Measurements from ENCODE around the gene IARS1.

The IARS1 gene

GRCh38 chr9:92298036-92298435, 4.5 kb upstream of the IARS1 start:
- in situ Hi-C loops (cut with HindIII; ENCODE audit: low pct_ligation_motif_present, low pct_unique_long_range_greater_than_20kb, low sequenced_read_pairs), result no loop called here

GRCh38 chr9:92297611-92298010, 4.1 kb upstream of the IARS1 start:
- in situ Hi-C loops (cut with HindIII; ENCODE audit: low pct_ligation_motif_present, low pct_unique_long_range_greater_than_20kb, low sequenced_read_pairs), result no loop called here
- DNase-seq, result no peak

More at GRCh38 chr9:92298036-92298435, 4.5 kb upstream of the IARS1 start:
- no peak for DNase-seq

- no peak for DNase-seq
These were observed 2.3 kb upstream of the IARS1 start for GRCh38 chr9:92295827-92296258.

GRCh38 chr9:92295240-92295790, 1.8 kb upstream of the IARS1 start:
- in situ Hi-C loops (cut with HindIII; ENCODE audit: low pct_ligation_motif_present, low pct_unique_long_range_greater_than_20kb, low sequenced_read_pairs), result no loop called here
- DNase-seq, result no peak

More at GRCh38 chr9:92295827-92296258, 2.3 kb upstream of the IARS1 start:
- in situ Hi-C loops (cut with HindIII; ENCODE audit: low pct_ligation_motif_present, low pct_unique_long_range_greater_than_20kb, low sequenced_read_pairs), result no loop called here

GRCh38 chr9:92294297-92294676, 790 bp upstream of the IARS1 start:
- in situ Hi-C loops (cut with HindIII; ENCODE audit: low pct_ligation_motif_present, low pct_unique_long_range_greater_than_20kb, low sequenced_read_pairs), result no loop called here

GRCh38 chr9:92293075-92293354, 482 bp downstream of the IARS1 start:
- in situ Hi-C loops (cut with HindIII; ENCODE audit: low pct_ligation_motif_present, low pct_unique_long_range_greater_than_20kb, low sequenced_read_pairs), result no loop called here
- no peak for DNase-seq

More at GRCh38 chr9:92294297-92294676, 790 bp upstream of the IARS1 start:
- peak; percentile 28 for DNase-seq

GRCh38 chr9:92292338-92293074, 991 bp downstream of the IARS1 start:
- DNase-seq, result peak; percentile 33

GRCh38 chr9:92291577-92291976, 1.9 kb downstream of the IARS1 start:
- no peak for DNase-seq
- in situ Hi-C loops (cut with HindIII; ENCODE audit: low pct_ligation_motif_present, low pct_unique_long_range_greater_than_20kb, low sequenced_read_pairs), result no loop called here

More at GRCh38 chr9:92292338-92293074, 991 bp downstream of the IARS1 start:
- in situ Hi-C loops (cut with HindIII; ENCODE audit: low pct_ligation_motif_present, low pct_unique_long_range_greater_than_20kb, low sequenced_read_pairs), result no loop called here

GRCh38 chr9:92290785-92291429, 2.6 kb downstream of the IARS1 start:
- no peak for DNase-seq
- in situ Hi-C loops (cut with HindIII; ENCODE audit: low pct_ligation_motif_present, low pct_unique_long_range_greater_than_20kb, low sequenced_read_pairs), result no loop called here

- in situ Hi-C loops (cut with HindIII; ENCODE audit: low pct_ligation_motif_present, low pct_unique_long_range_greater_than_20kb, low sequenced_read_pairs), result no loop called here
- no peak for DNase-seq
These were observed 3.6 kb downstream of the IARS1 start for GRCh38 chr9:92289708-92290390.

GRCh38 chr9:92279302-92279701, 14.2 kb downstream of the IARS1 start:
- in situ Hi-C loops (cut with HindIII; ENCODE audit: low pct_ligation_motif_present, low pct_unique_long_range_greater_than_20kb, low sequenced_read_pairs), result no loop called here
- DNase-seq, result no peak

- in situ Hi-C loops (cut with HindIII; ENCODE audit: low pct_ligation_motif_present, low pct_unique_long_range_greater_than_20kb, low sequenced_read_pairs), result no loop called here
- DNase-seq, result no peak
These were observed 15.4 kb downstream of the IARS1 start for GRCh38 chr9:92278110-92278509.

GRCh38 chr9:92276331-92277032, 17.0 kb downstream of the IARS1 start:
- in situ Hi-C loops (cut with HindIII; ENCODE audit: low pct_ligation_motif_present, low pct_unique_long_range_greater_than_20kb, low sequenced_read_pairs), result no loop called here
- no peak for DNase-seq

- in situ Hi-C loops (cut with HindIII; ENCODE audit: low pct_ligation_motif_present, low pct_unique_long_range_greater_than_20kb, low sequenced_read_pairs), result no loop called here
- no peak for DNase-seq
These were observed 18.0 kb downstream of the IARS1 start for GRCh38 chr9:92275541-92275940.

- DNase-seq, result no peak
- in situ Hi-C loops (cut with HindIII; ENCODE audit: low pct_ligation_motif_present, low pct_unique_long_range_greater_than_20kb, low sequenced_read_pairs), result no loop called here
These were observed 23.0 kb downstream of the IARS1 start for GRCh38 chr9:92270511-92270910.

GRCh38 chr9:92266486-92266885, 27.0 kb downstream of the IARS1 start:
- in situ Hi-C loops (cut with HindIII; ENCODE audit: low pct_ligation_motif_present, low pct_unique_long_range_greater_than_20kb, low sequenced_read_pairs), result no loop called here
- DNase-seq, result no peak

- peak; percentile 9 for DNase-seq
- in situ Hi-C loops (cut with HindIII; ENCODE audit: low pct_ligation_motif_present, low pct_unique_long_range_greater_than_20kb, low sequenced_read_pairs), result no loop called here
These were observed 28.3 kb downstream of the IARS1 start for GRCh38 chr9:92265154-92265553.

- DNase-seq, result no peak
- in situ Hi-C loops (cut with HindIII; ENCODE audit: low pct_ligation_motif_present, low pct_unique_long_range_greater_than_20kb, low sequenced_read_pairs), result no loop called here
These were observed 30.4 kb downstream of the IARS1 start for GRCh38 chr9:92263131-92263530.

GRCh38 chr9:92257327-92257726, 36.2 kb downstream of the IARS1 start:
- no peak for DNase-seq
- in situ Hi-C loops (cut with HindIII; ENCODE audit: low pct_ligation_motif_present, low pct_unique_long_range_greater_than_20kb, low sequenced_read_pairs), result no loop called here

All from ACHN (cell line).